HL-60/S4 treated with retinoic acid at 250 ng/mL for 4 days and 3 days (cell line): ENCODE measurements around the gene KRTAP9-6.
"Not testable (repeated sequence)": the region's sequence is repeated elsewhere in the genome, so short reads cannot be mapped to it uniquely, and the experiment has no call there.

Experiments
- in situ Hi-C: fragments of 300-500 bp; cut with MboI; formaldehyde crosslinking; loops from 2 replicates; pipeline ENCODE4 v1.7.0; 2022; ENCODE audit warnings: low sequenced_read_pairs

KRTAP9-6 gene

GRCh38 chr17:41265078-41265477 is at the start of gene KRTAP9-6:
TSS of gene KRTAP9-6 (plus strand) at chr17:41265378. CDS start at chr17:41265378, 0 bp downstream.
- in situ Hi-C loops, result no loop called here

- in situ Hi-C loops, result no loop called here
These were observed 49.5 kb upstream of the KRTAP9-6 start for GRCh38 chr17:41215681-41216080.

- in situ Hi-C loops, result no loop called here
These were observed 41.4 kb upstream of the KRTAP9-6 start for GRCh38 chr17:41223821-41224220.

DNA sequence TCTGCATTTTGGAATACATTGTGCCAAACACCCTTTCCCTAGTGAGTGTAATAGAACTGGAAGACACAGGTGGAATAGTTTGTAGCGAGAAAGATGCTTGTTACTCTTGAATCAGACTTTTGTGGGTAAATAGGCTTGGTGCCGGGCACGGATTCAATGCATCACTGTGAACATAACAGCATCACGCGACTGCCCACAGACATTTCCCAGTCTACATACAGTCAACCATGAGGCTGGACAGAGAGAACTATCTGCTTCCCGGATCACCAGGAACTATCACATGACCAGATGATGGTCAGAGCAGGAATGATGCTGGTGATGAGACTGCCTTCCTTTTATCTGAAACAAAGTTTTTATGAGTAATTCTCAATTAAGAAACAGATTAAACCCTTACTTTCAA is 39.1 kb upstream of the KRTAP9-6 start:
- in situ Hi-C loops, result no loop called here

DNA sequence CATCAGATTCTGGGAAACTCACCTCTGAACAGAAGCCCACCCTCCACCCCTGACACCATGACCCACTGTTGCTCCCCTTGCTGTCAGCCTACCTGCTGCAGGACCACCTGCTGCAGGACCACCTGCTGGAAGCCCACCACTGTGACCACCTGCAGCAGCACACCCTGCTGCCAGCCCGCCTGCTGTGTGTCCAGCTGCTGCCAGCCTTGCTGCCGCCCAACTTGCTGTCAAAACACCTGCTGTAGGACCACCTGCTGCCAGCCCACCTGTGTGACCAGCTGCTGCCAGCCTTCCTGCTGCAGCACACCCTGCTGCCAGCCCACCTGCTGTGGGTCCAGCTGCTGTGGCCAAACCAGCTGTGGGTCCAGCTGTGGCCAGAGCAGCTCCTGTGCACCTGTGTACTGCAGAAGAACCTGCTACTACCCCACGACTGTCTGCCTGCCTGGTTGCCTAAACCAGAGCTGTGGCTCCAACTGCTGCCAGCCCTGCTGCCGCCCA is 38.5 kb upstream of the KRTAP9-6 start, which contains the start of gene KRTAP9-2:
Gene KRTAP9-2 (plus strand): TSS at position 51 of the 498 bp plus-strand sequence. CDS start 7 bp downstream, at position 58.
- in situ Hi-C loops, result not testable (repeated sequence)

- in situ Hi-C loops, result no loop called here
These were observed 35.1 kb upstream of the KRTAP9-6 start for GRCh38 chr17:41230094-41230493.

DNA sequence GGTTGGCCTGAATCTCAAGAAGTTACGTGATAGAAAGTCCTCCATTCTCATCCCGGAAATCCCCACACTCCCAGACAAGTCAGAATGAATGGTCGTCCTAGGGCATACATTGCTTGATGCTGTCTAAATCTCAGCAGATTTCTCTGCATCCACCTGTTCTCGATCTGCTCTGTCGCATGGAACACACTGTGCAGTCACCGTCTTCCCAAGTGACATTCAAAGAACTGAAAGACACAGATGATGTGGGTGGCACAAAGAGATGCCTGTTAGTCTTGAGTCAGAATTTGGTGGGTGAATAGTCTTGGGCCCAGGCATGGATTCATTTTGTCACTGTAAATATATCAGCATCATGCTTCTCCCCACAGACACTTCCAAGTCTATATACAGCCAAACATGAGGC is 33.4 kb upstream of the KRTAP9-6 start:
- in situ Hi-C loops, result no loop called here

DNA sequence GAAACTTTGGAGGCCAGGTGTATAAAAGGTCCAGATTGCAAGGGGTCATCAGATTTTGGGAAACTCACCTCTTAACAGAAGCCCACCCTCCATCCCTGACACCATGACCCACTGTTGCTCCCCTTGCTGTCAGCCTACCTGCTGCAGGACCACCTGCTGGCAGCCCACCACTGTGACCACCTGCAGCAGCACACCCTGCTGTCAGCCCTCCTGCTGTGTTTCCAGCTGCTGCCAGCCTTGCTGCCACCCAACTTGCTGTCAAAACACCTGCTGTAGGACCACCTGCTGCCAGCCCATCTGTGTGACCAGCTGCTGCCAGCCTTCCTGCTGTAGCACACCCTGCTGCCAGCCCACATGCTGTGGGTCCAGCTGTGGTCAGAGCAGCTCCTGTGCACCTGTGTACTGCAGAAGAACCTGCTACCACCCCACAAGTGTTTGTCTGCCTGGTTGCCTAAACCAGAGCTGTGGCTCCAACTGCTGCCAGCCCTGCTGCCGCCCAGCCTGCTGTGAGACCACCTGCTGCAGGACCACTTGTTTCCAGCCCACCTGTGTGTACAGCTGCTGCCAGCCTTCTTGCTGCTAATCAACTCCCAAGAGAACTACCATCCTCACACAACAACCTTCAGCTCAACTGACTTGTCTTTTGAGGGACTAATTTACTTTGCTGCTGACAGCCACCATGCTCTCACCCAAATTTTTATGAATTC is 32.6 kb upstream of the KRTAP9-6 start, which contains the start of gene KRTAP9-3:
Gene KRTAP9-3 (plus strand): TSS at position 51 of the 707 bp plus-strand sequence. CDS start 53 bp downstream, at position 104.
- in situ Hi-C loops, result not testable (repeated sequence)

DNA sequence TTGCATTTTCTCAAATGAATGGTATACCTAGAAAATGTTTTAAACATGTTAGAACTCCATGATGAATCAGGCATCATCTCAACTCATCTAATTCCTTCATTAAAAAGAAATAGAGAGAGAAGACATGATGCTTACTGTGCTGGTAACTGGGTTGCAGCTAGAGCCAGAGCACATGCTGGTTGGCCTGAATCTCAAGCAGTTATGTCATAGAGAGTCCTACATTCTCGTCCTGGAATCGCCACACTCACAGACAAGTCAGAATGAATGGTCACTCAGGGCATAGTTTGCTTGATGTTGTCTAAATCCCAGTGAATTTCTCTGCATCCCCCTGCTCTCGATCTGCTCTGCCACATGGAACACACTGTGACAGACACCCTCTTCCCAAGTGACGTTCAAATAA is 28.1 kb upstream of the KRTAP9-6 start:
- in situ Hi-C loops, result not testable (repeated sequence)

DNA sequence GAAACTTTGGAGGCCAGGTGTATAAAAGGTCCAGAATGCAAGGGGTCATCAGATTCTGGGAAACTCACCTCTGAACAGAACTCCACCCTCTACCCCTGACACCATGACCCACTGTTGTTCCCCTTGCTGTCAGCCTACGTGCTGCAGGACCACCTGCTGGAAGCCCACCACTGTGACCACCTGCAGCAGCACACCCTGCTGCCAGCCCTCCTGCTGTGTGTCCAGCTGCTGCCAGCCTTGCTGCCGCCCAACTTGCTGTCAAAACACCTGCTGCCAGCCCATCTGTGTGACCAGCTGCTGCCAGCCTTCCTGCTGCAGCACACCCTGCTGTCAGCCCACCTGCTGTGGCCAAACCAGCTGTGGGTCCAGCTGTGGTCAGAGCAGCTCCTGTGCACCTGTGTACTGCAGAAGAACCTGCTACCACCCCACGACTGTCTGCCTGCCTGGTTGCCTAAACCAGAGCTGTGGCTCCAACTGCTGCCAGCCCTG is 27.2 kb upstream of the KRTAP9-6 start, which contains the start of gene KRTAP9-8:
Gene KRTAP9-8 (plus strand): TSS at position 51 of the 489 bp plus-strand sequence. CDS start 53 bp downstream, at position 104.
- in situ Hi-C loops, result not testable (repeated sequence)

DNA sequence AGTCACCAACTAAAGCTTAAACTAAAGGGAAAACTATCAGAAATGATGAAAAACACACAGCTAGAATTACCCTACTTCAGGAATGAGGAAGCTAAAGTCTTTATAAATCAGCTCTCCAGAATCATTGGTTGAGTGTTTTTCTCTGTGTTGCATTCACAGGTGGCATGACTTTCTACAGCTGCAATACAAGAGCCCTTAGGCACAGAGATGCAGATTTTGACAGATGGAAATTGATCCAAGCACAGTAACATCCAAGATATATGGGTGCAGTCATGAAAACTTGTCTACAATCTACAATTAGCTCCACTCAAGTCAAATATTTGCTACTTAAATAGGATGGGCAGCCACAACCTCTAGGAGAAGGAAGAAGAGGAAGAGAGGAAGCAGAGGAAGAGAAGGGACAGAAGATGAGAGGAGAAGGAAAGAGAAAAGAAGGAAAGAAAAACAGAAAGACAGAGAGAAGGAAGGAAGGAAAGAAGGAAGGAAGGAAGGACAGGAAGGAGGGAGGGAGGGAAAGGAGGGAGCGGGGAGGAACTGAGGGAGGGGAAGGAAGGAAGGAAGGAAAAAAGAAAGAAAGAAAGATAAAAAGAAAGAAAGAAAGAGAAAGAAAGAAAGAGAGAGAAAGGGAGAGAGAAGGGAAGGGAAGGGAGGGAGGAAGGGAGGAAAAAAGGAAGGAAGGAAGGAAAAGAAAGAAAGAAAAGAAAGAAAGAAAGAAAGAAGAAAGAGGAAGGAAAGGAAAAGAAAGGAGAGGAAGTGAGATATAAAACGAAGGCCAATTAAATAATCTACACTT is 18.0 kb upstream of the KRTAP9-6 start:
- in situ Hi-C loops, result not testable (repeated sequence)

- in situ Hi-C loops, result not testable (repeated sequence)
These were observed 15.4 kb upstream of the KRTAP9-6 start, which contains the start of gene KRTAP9-4 for GRCh38 chr17:41249637-41250240. TSS of gene KRTAP9-4 (plus strand) at chr17:41249687. CDS start at chr17:41249721, 34 bp downstream.

DNA sequence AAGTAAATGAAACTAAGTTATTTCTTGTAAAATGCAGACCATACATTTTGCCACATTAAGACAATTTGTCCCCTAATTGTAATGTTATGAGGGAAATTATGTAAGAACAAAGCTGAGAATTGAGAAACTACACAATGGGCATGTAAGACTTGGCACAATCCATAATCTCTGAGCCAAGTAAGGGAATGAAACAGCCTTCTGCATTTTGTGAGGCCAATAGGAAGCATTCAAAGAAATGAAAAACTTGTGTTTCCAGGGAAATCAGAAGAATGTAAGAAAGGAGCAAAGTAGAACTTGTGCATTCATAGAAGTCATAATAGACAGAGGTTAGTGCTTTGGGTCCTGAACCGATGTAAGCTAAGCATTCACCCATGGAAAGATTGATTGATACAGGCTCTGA is 13.9 kb upstream of the KRTAP9-6 start:
- in situ Hi-C loops, result no loop called here

GRCh38 chr17:41254861-41255260 is 10.3 kb upstream of the KRTAP9-6 start:
- in situ Hi-C loops, result no loop called here

- in situ Hi-C loops, result not testable (repeated sequence)
These were observed 9.5 kb upstream of the KRTAP9-6 start, which contains the start of gene KRTAP9-9 for GRCh38 chr17:41255381-41256290. TSS of gene KRTAP9-9 (plus strand) at chr17:41255384.

GRCh38 chr17:41256291-41256685 is 8.9 kb upstream of the KRTAP9-6 start:
- in situ Hi-C loops, result no loop called here

- in situ Hi-C loops, result no loop called here
These were observed 6.8 kb upstream of the KRTAP9-6 start for GRCh38 chr17:41258406-41258805.

DNA sequence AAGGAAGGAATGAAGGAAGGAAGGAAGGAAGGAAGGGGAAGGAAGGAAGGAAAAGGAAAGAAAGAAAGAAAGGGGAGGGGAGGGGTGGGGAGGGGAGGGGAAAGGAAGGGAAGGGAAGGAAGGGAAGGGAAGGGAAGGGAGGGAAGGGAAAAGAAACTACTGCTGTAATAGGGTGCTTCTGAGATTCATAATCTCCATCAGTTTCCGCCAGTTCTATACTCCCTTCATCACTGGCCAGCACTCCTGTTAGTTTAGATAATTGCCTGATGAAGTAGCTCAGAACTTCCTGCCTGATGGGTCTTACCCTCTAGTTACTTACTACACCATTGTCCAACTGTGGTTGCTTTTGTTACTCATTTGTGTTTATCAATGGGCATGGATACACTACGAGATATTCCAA is 2.0 kb upstream of the KRTAP9-6 start:
- in situ Hi-C loops, result no loop called here

- in situ Hi-C loops, result no loop called here
These were observed 579 bp upstream of the KRTAP9-6 start for GRCh38 chr17:41264599-41264998.

GRCh38 chr17:41267711-41268110 is 2.5 kb downstream of the KRTAP9-6 start:
- in situ Hi-C loops, result no loop called here
